Stimulated activated effector memory CD8-positive, alpha-beta T cell treated with anti-CD3 and anti-CD28 coated beads, Interleukin-12 subunit alpha, Interleukin-12 subunit beta, amount 100 ng/mL, for 72 hours (primary cell): ENCODE data around the gene SLC39A9.
A peak's percentile ranks its signal among the peaks of the same experiment; 100 is the strongest.
"Not testable (repeated sequence)": the region's sequence is repeated elsewhere in the genome, so short reads cannot be mapped to it uniquely, and the experiment has no call there.

Experiments used
- ATAC-seq: fragments of 150-1000 bp; cut with Tn5 transposase; 2 replicates; pipeline ENCODE4 v1.10.0; 2021
- DNase-seq, 2 donors: peaks; one replicate each; pipeline ENCODE4 v3.0.0; 2021 to 2022; ENCODE audit warnings: low spot score in 2 of 2
- H3K27ac Mint-ChIP-seq: one replicate; pipeline ENCODE4 v1.8.0; 2022; ENCODE audit warnings: mild to moderate bottlenecking, mixed read lengths
- H3K36me3 Mint-ChIP-seq: one replicate; pipeline ENCODE4 v1.8.0; 2022; ENCODE audit warnings: mild to moderate bottlenecking, mixed read lengths
- H3K4me1 Mint-ChIP-seq: one replicate; pipeline ENCODE4 v1.8.0; 2022; ENCODE audit warnings: mixed read lengths
- H3K4me3 Mint-ChIP-seq: one replicate; pipeline ENCODE4 v1.8.0; 2022; ENCODE audit warnings: mild to moderate bottlenecking, mixed read lengths
- H3K9me3 Mint-ChIP-seq: one replicate; pipeline ENCODE4 v1.8.0; 2022; ENCODE audit warnings: mixed read lengths

The SLC39A9 gene

GRCh38 chr14:69471436-69471835 is 72.9 kb downstream of the SLC39A9 start:
- no peak overlapping the region for H3K4me3 Mint-ChIP-seq
- ATAC-seq, result no peak

DNA sequence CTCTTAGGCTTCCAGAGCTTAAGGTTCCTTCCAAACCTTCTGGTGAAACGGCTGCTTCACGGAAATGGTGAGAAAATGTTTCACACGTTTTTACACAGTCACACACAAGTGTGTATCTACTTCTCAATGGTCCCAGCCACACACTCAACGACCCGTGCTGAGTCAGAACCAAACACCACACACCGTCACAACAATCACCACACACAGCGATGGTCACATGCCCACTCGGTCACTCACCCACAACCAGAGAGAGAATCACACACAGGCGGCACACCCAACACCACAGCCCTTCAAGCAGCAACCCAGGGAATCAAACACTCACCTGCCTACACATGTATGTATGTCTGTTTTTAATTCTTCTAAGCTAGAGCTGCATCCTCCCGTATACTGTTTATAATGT is 73.4 kb downstream of the SLC39A9 start:
- Mint-ChIP-seq H3K9me3 (no peaks in the 10 kb centered on the region), H3K36me3 (no peaks in the 10 kb centered on the region), H3K4me3 (no peak overlapping the region), H3K4me1 (peaks cover 9% of the 10 kb centered on the region), H3K27ac (no peak overlapping the region)
- ATAC-seq (peak; percentile 91), DNase-seq (peak in 1 of 2 donors; percentile 64)

More at GRCh38 chr14:69471436-69471835, 72.9 kb downstream of the SLC39A9 start:
- DNase-seq, result no peak
- no peak overlapping the region for H3K27ac Mint-ChIP-seq
- peaks cover 9% of the 10 kb centered on the region for H3K4me1 Mint-ChIP-seq
- no peaks in the 10 kb centered on the region for H3K9me3 Mint-ChIP-seq
- H3K36me3 Mint-ChIP-seq, result no peaks in the 10 kb centered on the region

GRCh38 chr14:69473260-69473659 is 74.8 kb downstream of the SLC39A9 start:
- Mint-ChIP-seq H3K36me3 (no peaks in the 10 kb centered on the region), H3K4me3 (no peak overlapping the region), H3K4me1 (peaks cover 9% of the 10 kb centered on the region), H3K27ac (no peak overlapping the region), H3K9me3 (no peaks in the 10 kb centered on the region)
- ATAC-seq (no peak), DNase-seq (no peak)

- Mint-ChIP-seq H3K9me3 (no peaks in the 10 kb centered on the region), H3K4me3 (no peak overlapping the region), H3K36me3 (no peaks in the 10 kb centered on the region), H3K27ac (no peak overlapping the region), H3K4me1 (peaks cover 9% of the 10 kb centered on the region)
- DNase-seq (no peak), ATAC-seq (no peak)
Measured at GRCh38 chr14:69473946-69474345, 75.5 kb downstream of the SLC39A9 start.

DNA sequence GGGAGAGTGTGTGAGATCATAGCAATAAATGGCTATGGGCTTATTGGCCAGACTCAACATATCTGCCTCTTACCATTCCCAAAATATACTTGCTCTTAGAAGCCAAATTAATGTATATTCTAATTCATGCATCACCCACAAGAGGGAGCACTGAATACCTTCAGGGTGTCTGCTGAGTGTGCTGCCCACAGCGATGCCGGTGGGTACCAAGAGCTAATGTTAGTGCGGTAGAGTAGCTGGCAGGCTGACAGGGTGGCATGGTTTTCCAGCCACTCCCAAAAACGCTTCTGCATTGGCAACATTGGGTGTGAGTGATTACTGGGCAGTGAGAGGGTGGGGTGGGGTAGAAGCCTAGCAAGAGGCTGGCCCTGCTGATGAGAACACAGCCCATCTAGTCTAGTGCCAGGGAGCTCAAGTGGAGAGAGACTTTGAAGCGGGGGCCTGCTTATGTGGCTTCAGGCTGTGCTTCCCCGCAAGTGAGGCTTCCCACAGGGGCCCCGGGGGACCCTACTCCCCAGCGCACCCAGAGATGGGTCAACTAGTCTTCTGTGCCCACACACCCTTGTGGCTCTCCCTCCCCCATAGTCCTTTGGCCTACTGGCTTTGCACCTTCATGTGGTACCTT is 76.8 kb downstream of the SLC39A9 start:
- Mint-ChIP-seq H3K9me3 (no peaks in the 10 kb centered on the region), H3K4me3 (no peak overlapping the region), H3K4me1 (peaks cover 9% of the 10 kb centered on the region), H3K36me3 (no peaks in the 10 kb centered on the region), H3K27ac (no peak overlapping the region)
- ATAC-seq (no peak), DNase-seq (no peak)

DNA sequence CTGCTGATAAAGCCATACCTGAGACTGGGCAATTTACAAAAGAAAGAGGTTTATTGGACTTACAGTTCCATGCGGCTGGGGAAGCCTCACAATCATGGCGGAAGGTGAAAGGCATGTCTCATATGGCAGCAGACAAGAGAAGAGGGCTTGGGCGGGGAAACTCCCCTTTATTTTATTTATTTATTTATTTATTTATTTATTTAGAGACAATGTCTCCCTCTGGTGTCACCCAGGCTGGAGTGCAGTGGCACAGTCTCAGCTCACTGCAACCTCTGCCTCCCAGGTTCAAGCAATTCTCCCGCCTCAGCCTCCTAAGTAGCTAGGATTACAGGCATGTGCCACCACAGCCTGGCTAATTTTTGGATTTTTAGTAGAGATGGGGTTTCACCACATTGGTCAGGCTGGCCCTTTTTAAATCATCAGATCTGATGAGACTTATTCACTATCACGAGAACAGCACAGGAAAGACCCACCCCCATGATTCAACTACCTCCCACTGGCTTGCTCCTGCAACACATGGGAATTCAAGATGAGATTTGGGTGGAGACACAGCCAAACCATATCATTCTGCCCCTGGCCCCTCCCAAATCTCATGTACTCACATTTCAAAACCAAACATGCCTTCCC is 78.4 kb downstream of the SLC39A9 start:
- not testable (repeated sequence) for H3K4me1 Mint-ChIP-seq, H3K4me3 Mint-ChIP-seq, ATAC-seq, H3K27ac Mint-ChIP-seq, H3K36me3 Mint-ChIP-seq, H3K9me3 Mint-ChIP-seq, DNase-seq

DNA sequence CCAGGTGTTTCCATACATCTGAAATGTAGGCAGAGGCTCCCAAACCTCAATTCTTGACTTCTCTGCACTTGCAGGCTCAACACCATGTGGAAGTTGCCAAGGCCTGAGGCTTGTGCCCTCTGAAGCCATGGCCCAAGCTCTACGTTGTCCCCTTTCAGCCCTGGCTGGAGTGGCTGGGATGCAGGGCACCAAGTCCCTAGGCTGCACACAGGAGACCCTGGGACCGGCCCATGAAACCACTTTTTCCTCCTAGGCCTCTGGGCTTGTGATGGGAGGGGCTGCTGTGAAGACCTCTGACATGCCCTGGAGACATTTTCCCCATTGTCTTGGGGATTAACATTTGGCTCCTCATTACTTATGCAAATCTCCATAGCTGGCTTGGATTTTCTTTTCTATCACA is 79.6 kb downstream of the SLC39A9 start:
- not testable (repeated sequence) for H3K36me3 Mint-ChIP-seq, ATAC-seq, H3K9me3 Mint-ChIP-seq, H3K4me1 Mint-ChIP-seq, H3K4me3 Mint-ChIP-seq, H3K27ac Mint-ChIP-seq, DNase-seq

DNA sequence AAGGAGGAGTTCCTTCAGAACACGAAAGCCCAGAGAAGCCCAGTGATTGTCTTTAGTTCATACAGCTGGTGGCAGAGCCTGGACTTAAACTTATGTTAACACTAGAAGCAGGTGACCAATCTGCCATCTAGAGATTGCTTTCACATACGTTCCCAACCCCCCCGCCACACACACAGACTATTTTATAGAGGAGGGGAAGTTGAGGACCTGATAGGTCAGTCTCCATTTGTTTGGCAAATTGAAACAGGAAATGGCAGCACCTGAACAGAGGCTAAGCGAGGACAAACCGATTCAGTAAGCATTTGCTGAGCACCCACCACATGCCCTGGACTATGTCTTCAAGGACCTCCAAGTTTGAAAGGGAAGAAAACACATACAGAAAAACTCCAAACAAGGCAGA is 81.2 kb downstream of the SLC39A9 start:
- ATAC-seq (no peak), DNase-seq (no peak)
- Mint-ChIP-seq H3K9me3 (no peaks in the 10 kb centered on the region), H3K27ac (no peak overlapping the region), H3K4me3 (no peak overlapping the region), H3K4me1 (no peaks in the 10 kb centered on the region), H3K36me3 (no peaks in the 10 kb centered on the region)

DNA sequence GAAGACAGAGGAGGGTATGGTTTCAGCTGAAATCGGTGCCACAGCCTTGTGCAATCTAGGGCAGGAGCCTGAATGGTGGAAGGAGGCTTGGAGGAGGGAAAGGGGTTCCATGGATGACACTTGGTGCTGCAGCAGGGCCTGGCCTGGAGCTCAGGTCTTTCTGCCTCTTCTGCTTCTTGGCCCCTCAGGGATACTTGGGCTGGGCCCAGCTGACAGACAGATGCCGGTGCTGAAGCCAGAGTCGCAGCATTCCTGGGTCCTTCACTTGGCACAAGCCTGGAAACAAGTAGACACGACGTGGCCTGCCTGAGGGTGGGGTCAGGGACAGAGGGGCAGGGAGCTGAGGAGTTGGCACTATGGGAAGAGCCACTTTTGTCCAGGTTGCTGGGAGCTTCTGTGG is 81.6 kb downstream of the SLC39A9 start:
- Mint-ChIP-seq H3K4me1 (no peaks in the 10 kb centered on the region), H3K9me3 (no peaks in the 10 kb centered on the region), H3K36me3 (no peaks in the 10 kb centered on the region), H3K4me3 (no peak overlapping the region), H3K27ac (no peak overlapping the region)
- DNase-seq, result no peak
- ATAC-seq, result no peak

DNA sequence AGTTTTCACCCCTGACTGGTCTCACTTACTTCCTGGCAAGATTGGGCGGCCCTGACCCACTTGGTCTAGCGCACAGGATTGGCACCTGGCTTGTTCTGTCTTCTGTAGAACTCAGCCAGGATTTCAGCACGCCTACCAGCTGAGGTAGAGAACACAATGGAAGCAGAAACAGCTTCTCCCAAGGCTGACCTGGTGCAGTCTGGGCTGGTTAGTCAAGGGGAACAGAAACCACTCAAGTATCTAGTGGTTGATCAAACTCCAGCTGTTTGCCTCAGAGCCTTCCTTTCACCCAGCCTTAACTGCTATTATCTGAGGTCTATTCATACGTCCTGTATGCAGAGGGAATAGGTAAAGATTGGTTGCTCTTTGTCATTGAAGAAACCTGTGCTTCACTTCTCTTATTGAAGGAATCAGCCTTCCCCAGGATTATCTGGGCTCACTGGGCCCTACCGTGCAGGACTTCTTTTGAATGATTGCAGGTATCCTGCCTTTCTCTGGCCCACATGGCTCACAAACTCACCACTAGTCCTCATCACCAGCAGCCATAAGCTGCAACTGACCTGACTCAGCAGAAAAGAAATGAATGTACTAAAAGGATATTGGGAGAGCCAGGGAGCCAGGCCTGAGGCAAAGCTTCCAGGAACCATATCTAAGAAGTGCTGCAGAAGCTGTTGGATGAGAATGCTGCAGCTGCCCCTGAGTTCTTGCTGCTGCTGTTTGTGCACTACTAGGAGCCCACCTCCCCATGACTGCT is 83.5 kb downstream of the SLC39A9 start:
- ATAC-seq (no peak), DNase-seq (no peak)
- Mint-ChIP-seq H3K4me3 (no peak overlapping the region), H3K4me1 (no peaks in the 10 kb centered on the region), H3K9me3 (no peaks in the 10 kb centered on the region), H3K27ac (no peak overlapping the region), H3K36me3 (no peaks in the 10 kb centered on the region)

DNA sequence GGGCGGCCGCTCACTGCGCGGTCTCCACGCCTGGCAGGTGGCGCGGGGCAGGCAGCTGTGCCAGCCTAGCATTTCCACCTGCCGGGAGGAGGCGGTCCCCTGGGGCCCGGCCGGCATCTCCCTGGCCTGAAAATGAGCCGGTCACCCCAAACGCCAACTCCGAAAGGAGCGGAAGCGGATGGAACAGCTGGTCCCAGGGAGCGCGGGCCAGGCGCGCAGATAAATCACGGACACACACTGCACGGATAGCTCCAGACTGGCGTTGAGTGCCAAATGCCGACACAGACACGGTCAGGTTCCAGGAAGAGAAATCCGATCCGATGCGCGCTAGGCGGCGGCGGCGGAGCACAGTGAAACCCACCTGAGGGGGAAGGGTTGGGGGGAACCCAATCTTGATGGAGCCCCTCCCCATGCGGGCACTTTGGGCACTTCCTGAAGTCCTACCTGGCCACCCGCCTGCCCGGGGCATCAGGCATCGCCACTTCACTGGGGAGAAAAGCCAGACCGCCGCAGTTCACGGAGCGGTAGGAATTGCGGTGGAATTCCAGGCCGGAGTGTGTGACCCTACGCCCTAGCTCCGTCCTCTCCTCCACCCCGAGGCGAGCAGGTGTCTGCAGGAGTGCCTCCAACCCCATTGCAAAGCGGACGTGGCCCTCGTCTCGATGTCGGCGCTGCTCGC is 85.4 kb downstream of the SLC39A9 start:
- H3K27ac Mint-ChIP-seq, result no peak overlapping the region
- ATAC-seq (no peak), DNase-seq (no peak)
- no peaks in the 10 kb centered on the region for H3K36me3 Mint-ChIP-seq
- no peaks in the 10 kb centered on the region for H3K9me3 Mint-ChIP-seq
- H3K4me3 Mint-ChIP-seq, result no peak overlapping the region
- no peaks in the 10 kb centered on the region for H3K4me1 Mint-ChIP-seq

DNA sequence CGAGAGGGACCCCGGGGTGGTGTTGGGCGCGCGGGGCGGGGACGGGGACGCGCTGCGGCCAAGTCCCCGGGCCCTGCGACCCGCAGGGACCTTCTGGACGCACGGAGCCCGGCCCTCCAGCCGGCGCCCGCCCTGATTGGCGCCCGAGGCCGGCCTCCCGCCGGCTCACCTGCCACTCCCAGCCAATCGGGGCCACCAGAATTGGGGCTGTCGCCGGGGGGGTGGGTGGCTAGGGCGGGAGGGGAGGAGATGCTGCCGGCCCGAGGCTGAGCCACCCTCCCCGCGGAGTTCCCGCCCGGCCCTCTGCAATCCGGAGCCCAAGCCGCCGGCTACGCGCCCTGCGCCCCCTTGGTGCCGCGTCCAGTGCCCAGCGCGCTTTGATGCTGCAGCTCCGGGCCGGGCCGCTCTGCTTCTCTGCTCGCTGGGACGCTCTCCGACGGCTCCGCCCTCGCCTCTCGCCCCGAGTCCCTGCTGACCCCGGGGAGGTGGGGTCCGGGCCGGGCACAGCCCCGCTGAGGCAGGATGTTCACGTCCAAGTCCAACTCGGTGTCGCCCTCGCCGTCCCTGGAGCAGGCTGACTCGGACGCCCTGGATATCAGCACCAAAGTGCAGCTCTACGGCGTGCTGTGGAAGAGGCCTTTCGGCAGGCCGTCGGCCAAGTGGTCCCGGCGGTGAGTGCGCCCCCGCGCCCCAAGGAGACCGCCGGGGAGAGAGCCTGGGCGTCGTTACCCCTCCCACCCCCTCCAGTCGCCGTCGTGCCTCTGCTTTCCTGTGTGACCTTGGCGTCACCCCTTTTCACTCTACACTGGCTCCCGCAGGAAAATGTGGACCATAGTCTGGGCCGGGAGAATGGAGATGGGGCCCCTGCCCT is 86.2 kb downstream of the SLC39A9 start, which contains the start of gene PLEKHD1:
PLEKHD1 (plus strand) TSS at position 285 of the 871 bp plus-strand sequence; CDS start at position 523, 238 bp downstream.
- no peaks in the 10 kb centered on the region for H3K4me1 Mint-ChIP-seq
- no peak within 1 kb of the TSS for H3K27ac Mint-ChIP-seq
- no peaks in the 10 kb centered on the region for H3K9me3 Mint-ChIP-seq
- ATAC-seq (no peak), DNase-seq (no peak)
- no peak within 1 kb of the TSS for H3K4me3 Mint-ChIP-seq
- H3K36me3 Mint-ChIP-seq, result no peaks in the 10 kb centered on the region

- Mint-ChIP-seq H3K36me3 (no peaks in the 10 kb centered on the region), H3K4me3 (no peak overlapping the region), H3K9me3 (no peaks in the 10 kb centered on the region), H3K27ac (no peak overlapping the region), H3K4me1 (no peaks in the 10 kb centered on the region)
- DNase-seq, result no peak
- ATAC-seq, result no peak
Measured at GRCh38 chr14:69485315-69485660, 86.8 kb downstream of the SLC39A9 start.

DNA sequence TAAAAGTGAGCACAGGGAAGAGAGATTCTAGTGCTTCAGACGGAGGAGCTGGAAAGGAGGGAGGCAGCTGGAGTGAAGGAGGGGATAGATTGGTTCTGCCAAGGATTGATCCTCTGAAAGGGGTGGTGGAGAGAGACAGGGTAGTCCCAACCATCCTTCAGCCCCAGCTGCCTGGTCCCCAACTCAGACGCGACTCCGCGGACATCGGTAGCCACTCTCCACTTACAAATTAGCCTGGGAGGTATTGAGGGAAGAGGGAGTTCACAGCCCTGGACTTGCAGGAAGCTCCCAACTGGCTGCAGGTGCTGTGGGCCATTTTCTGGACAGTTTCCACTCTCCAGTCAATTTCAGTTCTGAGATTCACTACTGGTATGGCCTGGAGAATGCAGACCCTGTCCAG is 87.2 kb downstream of the SLC39A9 start:
- no peaks in the 10 kb centered on the region for H3K36me3 Mint-ChIP-seq
- DNase-seq, result no peak
- no peaks in the 10 kb centered on the region for H3K4me1 Mint-ChIP-seq
- no peaks in the 10 kb centered on the region for H3K9me3 Mint-ChIP-seq
- ATAC-seq, result no peak
- H3K4me3 Mint-ChIP-seq, result no peak overlapping the region
- H3K27ac Mint-ChIP-seq, result no peak overlapping the region

DNA sequence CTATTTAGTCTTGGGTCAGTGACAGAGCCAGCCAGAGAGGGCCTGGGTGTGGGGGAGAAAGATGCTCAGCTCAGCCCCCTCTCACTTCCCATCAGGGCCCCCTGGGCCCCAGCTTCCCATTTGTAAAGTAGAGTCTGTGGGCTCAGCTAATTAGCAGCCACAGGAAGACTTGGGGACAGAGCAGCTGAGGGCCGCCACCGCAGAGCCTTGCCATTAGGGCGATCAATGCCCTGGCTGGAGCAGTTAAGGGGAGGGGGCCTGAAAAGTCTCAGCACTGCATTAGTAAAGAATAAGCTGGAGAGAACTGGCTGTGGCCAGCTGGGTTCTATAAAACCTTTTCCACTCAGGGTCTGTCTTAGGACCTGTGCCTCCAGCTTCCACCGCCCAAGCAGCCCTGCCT is 88.7 kb downstream of the SLC39A9 start:
- Mint-ChIP-seq H3K27ac (no peak overlapping the region), H3K9me3 (no peaks in the 10 kb centered on the region), H3K36me3 (no peaks in the 10 kb centered on the region), H3K4me1 (no peaks in the 10 kb centered on the region), H3K4me3 (no peak overlapping the region)
- ATAC-seq, result no peak
- no peak for DNase-seq
